SU-DHL-6 (cell line): ENCODE data around the gene NABP1.

Experiments
- CTCF ChIP-seq: fragments of 200-600 bp; sonication (generic); IDR thresholded peaks from one replicate; pipeline ENCODE4 v1.5.1; 2017; ENCODE audit warnings: antibody characterized with exemption, mild to moderate bottlenecking, low read length, moderate library complexity; ENCODE audit not compliant: insufficient read depth, poor library complexity, severe bottlenecking
- EZH2phosphoT487 ChIP-seq: fragments of 200-600 bp; sonication (generic), shearing (Covaris generic); conservative IDR thresholded peaks from 2 replicates; pipeline ENCODE4 v1.6.1; 2018; ENCODE audit warnings: mild to moderate bottlenecking, antibody characterized with exemption, low read length, moderate library complexity, mixed read lengths

DNA sequence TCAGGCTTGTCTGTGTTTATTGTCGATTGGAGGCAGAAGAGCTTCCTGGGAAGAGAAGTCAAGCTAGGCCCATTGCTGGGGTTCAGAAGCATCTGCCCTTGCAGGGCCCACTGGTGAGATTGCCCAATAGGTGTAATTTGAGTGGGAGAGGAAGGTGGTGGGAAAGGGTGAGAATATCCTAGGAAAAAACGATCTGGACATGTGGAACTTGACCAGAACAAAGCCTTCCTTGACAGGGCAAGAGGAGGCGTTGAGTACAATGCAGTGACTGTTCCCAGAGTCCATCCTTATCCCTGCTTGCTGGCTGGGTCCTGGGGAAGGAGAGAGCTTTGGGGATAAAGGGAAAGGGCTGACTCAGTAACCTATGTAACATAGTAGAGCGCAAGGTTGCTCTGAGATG lies 27.1 kb downstream of the NABP1 start:
- TF ChIP-seq CTCF (no peak), EZH2phosphoT487 (no peak)
